ENCODE results near the gene RFX2.

- TF ChIP-seq PPARA (CRISPR knock-in tag; IDR thresholded peaks at IDR 0.05; ENCODE audit: borderline replicate concordance), result no peak
- no peak for TF ChIP-seq CSRNP3 (CRISPR knock-in tag; IDR thresholded peaks at IDR 0.05)
- TF ChIP-seq SNAI2 (CRISPR knock-in tag; IDR thresholded peaks at IDR 0.05), result no peak
- TF ChIP-seq ARNTL (CRISPR knock-in tag; IDR thresholded peaks at IDR 0.05; ENCODE audit: borderline replicate concordance, low read depth), result no peak
- TF ChIP-seq BACH2 (CRISPR knock-in tag; IDR thresholded peaks at IDR 0.05; ENCODE audit: borderline replicate concordance), result no peak
- no peak for TF ChIP-seq ZFP30 (CRISPR knock-in tag; IDR thresholded peaks at IDR 0.05)
- TF ChIP-seq RARB (CRISPR knock-in tag; IDR thresholded peaks at IDR 0.05), result no peak
- no peak for TF ChIP-seq ISL1 (CRISPR knock-in tag; IDR thresholded peaks at IDR 0.05)
- TF ChIP-seq ZFP3 (CRISPR knock-in tag; IDR thresholded peaks at IDR 0.05), result no peak
- no peak for TF ChIP-seq TOX (CRISPR knock-in tag; IDR thresholded peaks at IDR 0.05; ENCODE audit: borderline replicate concordance)
- no peak for TF ChIP-seq OSR1 (CRISPR knock-in tag; IDR thresholded peaks at IDR 0.05)
- TF ChIP-seq PATZ1 (CRISPR knock-in tag; IDR thresholded peaks at IDR 0.05; ENCODE audit: borderline replicate concordance), result no peak
- no peak for TF ChIP-seq CREB5 (CRISPR knock-in tag; IDR thresholded peaks at IDR 0.05; ENCODE audit: low read depth)
- no peak for TF ChIP-seq CSDC2 (CRISPR knock-in tag; IDR thresholded peaks at IDR 0.05)
Observed at GRCh38 chr19:6010107-6010506, 100.2 kb downstream of the RFX2 start.
